ENCODE data around the gene ZC3H7B.

Gene ZC3H7B

DNA sequence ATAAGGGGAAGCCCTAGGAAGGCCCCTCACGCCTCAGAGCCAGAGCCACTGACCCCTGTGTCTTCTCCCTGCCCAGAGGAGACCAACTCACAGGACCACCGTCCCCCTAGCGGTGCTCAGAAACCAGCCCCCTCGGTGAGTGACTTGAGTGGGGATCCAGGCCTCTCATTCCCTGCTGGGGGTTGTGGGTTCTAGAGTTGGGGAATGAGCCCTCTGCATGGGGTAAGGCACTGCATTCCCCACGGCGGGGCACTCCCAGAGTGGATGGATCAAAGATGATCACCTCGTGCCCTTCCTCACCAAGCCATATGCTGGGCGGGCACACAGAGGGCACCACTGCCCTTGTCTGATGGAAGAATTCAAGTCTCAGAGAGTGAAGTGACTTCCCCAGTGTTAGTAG is 39.7 kb downstream of the ZC3H7B start:
- TF ChIP-seq, protein P1, sequence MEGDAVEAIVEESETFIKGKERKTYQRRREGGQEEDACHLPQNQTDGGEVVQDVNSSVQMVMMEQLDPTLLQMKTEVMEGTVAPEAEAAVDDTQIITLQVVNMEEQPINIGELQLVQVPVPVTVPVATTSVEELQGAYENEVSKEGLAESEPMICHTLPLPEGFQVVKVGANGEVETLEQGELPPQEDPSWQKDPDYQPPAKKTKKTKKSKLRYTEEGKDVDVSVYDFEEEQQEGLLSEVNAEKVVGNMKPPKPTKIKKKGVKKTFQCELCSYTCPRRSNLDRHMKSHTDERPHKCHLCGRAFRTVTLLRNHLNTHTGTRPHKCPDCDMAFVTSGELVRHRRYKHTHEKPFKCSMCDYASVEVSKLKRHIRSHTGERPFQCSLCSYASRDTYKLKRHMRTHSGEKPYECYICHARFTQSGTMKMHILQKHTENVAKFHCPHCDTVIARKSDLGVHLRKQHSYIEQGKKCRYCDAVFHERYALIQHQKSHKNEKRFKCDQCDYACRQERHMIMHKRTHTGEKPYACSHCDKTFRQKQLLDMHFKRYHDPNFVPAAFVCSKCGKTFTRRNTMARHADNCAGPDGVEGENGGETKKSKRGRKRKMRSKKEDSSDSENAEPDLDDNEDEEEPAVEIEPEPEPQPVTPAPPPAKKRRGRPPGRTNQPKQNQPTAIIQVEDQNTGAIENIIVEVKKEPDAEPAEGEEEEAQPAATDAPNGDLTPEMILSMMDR (IDR thresholded peaks at IDR 0.05) = no peak
- no peaks in the 10 kb centered on the region for H3K4me1 ChIP-seq (ENCODE audit: control insufficient read depth in 1 of 2, insufficient read depth in 1 of 2, low read depth in 1 of 2, low read length in 1 of 2)
- H3K36me3 ChIP-seq = peaks cover 74% of the 10 kb centered on the region
- H3K27ac ChIP-seq = no peak overlapping the region
- H3K9me3 ChIP-seq = no peaks in the 10 kb centered on the region
- H3K27me3 ChIP-seq = no peaks in the 10 kb centered on the region
- H3K4me3 ChIP-seq (ENCODE audit: low read depth in 1 of 2, low read length in 1 of 2) = no peak overlapping the region

DNA sequence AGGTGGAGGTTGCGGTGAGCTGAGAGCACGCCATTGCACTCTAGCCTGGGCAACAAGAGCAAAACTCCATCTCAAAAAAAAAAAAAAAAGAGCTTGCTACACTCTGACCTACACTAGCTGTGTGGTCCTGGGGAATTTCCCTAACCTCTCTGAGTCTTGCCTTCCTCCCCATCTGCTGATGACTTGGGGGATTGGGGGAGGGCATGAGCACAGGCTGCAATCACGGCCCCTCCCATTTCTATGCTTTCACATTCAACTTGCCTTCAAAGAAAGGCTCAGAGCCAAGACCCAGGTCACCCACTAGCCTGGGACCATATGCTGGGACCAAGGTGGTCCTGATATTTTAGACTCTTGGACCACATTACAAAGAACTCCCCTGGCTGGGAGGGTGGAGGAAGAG is 40.7 kb downstream of the ZC3H7B start:
- Histone ChIP-seq H3K4me1 (ENCODE audit: control insufficient read depth in 1 of 2, insufficient read depth in 1 of 2, low read depth in 1 of 2, low read length in 1 of 2) (no peaks in the 10 kb centered on the region), H3K27ac (no peak overlapping the region), H3K27me3 (no peaks in the 10 kb centered on the region), H3K9me3 (no peaks in the 10 kb centered on the region), H3K4me3 (ENCODE audit: low read depth in 1 of 2, low read length in 1 of 2) (no peak overlapping the region), H3K36me3 (peaks cover 82% of the 10 kb centered on the region)
- TF ChIP-seq, protein P1 (IDR thresholded peaks at IDR 0.05) = no peak

DNA sequence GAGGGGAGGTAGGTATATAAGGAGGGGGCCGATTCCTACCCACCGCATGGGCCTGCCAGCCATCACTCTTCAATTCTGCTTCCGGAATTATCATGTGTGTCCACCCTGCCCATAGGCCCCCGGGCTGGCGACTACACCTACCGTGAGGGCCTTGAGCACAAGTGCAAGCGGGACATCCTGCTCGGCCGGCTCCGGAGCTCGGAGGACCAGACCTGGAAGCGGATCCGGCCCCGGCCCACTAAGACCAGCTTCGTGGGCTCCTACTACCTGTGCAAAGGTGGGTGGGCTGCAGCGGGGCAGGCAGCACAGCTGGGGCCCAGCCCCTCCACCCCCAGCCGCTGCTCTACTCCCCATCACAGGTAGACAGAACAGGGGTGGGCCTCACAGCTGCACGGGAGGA is 42.0 kb downstream of the ZC3H7B start:
- TF ChIP-seq, protein P1 (IDR thresholded peaks at IDR 0.05) = no peak
- Histone ChIP-seq H3K36me3 (peaks cover 93% of the 10 kb centered on the region), H3K4me1 (ENCODE audit: control insufficient read depth in 1 of 2, insufficient read depth in 1 of 2, low read depth in 1 of 2, low read length in 1 of 2) (no peaks in the 10 kb centered on the region), H3K27me3 (no peaks in the 10 kb centered on the region), H3K27ac (no peak overlapping the region), H3K9me3 (no peaks in the 10 kb centered on the region), H3K4me3 (ENCODE audit: low read depth in 1 of 2, low read length in 1 of 2) (no peak overlapping the region)

DNA sequence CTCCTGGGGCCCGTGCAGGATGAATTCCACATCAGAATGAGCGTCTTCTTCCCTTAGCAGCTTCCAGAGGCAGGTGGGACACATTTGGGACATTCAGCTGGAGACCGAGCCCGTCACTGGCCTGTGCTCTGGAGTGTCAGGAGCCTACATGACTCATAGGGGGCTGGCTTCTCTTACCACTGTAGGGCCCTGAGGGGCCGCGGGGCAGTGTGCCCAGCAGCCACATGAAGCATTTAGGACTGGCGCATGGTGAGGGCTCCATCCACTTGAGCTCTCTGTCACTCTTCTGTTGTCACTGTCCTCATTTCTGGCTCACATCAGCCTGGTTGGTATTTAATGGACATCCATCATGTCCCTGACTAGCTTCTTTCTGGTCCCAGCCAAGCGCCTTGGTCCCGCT is 42.4 kb downstream of the ZC3H7B start:
- Histone ChIP-seq H3K27ac (no peak overlapping the region), H3K4me3 (ENCODE audit: low read depth in 1 of 2, low read length in 1 of 2) (no peak overlapping the region), H3K4me1 (ENCODE audit: control insufficient read depth in 1 of 2, insufficient read depth in 1 of 2, low read depth in 1 of 2, low read length in 1 of 2) (no peaks in the 10 kb centered on the region), H3K27me3 (no peaks in the 10 kb centered on the region), H3K9me3 (no peaks in the 10 kb centered on the region), H3K36me3 (peaks cover 93% of the 10 kb centered on the region)
- TF ChIP-seq, protein P1 (IDR thresholded peaks at IDR 0.05) = no peak

DNA sequence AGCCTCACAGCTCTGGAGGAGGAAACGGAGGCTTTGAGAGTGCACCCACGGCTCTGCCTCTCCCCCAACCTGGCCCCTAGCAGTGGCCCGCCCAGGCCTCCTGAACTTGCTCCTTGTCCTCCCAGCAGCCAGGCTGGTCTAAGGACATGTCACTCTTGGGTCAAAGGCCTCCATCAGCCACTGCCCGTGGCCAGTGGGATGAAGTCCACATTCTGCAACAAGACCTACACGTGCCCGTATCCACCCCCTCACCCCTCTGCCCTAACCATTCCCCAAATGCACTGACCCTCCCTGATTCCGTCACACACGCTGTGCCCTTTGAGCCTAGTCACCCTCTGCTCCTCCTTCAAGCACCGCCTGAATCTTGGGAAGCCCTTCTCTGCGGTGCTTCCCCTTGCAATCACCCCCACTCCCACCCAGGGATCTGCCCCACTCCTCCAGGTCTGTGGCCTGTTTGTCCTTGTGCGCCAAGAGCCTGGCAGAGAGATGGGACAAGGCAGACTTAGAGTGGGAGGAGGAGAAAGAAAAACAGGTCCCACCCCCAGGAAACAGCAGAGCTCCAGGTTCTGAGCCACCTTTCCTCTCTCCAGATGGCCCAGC is 43.0 kb downstream of the ZC3H7B start:
- H3K9me3 ChIP-seq = no peaks in the 10 kb centered on the region
- TF ChIP-seq, protein P1 (IDR thresholded peaks at IDR 0.05) = no peak
- H3K27ac ChIP-seq = no peak overlapping the region
- H3K4me1 ChIP-seq (ENCODE audit: control insufficient read depth in 1 of 2, insufficient read depth in 1 of 2, low read depth in 1 of 2, low read length in 1 of 2) = no peaks in the 10 kb centered on the region
- H3K36me3 ChIP-seq = peaks cover 93% of the 10 kb centered on the region
- H3K27me3 ChIP-seq = no peaks in the 10 kb centered on the region
- no peak overlapping the region for H3K4me3 ChIP-seq (ENCODE audit: low read depth in 1 of 2, low read length in 1 of 2)
